ENCODE measurements around the gene TPGS2. TPM values are rescaled to one million over a fixed set of nuclear protein-coding genes. Genes with fewer than 3 reads are reported as not detected.
"Not testable (repeated sequence)": the region's sequence is repeated elsewhere in the genome, so short reads cannot be mapped to it uniquely, and the experiment has no call there.

The TPGS2 gene
- total and polyA plus RNA-seq, 2 donors from 2014 or later, result 63.0 to 75.0 TPM

DNA sequence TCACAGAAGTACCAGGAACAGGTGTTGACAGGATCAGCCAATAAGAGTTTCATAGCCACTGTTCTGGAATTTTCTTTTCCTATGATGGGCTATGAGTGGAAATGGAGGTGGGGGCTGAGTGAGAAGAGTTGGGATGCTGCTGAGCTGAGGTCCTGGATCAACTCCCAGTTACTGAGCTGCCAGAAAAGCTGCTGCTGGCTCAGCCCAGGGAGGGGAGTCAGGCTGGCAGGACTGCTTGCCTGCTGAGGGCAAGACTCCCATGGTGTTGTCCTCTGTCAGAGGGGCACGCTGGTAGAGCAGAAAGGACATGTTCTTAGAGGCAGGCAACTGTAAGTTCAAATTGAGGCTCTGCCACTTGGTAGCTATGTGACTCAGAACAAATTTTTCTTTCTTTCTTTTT is 11.8 kb downstream of the TPGS2 start:
- H3K4me1 ChIP-seq (ENCODE audit: control insufficient read depth in 2 of 3, insufficient read depth in 2 of 3, low read depth in 1 of 3, low read length in 3 of 3), result no peaks in the 10 kb centered on the region
- H3K9me3 ChIP-seq (ENCODE audit: control insufficient read depth in 2 of 3, insufficient read depth in 1 of 3, low read length in 3 of 3), result no peaks in the 10 kb centered on the region
- FAIRE-seq, result no peak
- TF ChIP-seq, protein P1, sequence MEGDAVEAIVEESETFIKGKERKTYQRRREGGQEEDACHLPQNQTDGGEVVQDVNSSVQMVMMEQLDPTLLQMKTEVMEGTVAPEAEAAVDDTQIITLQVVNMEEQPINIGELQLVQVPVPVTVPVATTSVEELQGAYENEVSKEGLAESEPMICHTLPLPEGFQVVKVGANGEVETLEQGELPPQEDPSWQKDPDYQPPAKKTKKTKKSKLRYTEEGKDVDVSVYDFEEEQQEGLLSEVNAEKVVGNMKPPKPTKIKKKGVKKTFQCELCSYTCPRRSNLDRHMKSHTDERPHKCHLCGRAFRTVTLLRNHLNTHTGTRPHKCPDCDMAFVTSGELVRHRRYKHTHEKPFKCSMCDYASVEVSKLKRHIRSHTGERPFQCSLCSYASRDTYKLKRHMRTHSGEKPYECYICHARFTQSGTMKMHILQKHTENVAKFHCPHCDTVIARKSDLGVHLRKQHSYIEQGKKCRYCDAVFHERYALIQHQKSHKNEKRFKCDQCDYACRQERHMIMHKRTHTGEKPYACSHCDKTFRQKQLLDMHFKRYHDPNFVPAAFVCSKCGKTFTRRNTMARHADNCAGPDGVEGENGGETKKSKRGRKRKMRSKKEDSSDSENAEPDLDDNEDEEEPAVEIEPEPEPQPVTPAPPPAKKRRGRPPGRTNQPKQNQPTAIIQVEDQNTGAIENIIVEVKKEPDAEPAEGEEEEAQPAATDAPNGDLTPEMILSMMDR (IDR thresholded peaks at IDR 0.05; ENCODE audit: borderline replicate concordance, extremely low read depth, insufficient read depth), result no peak
- H3K4me3 ChIP-seq (ENCODE audit: low read length in 3 of 3), result no peak overlapping the region
- H3K27me3 ChIP-seq (ENCODE audit: control insufficient read depth, insufficient read depth, low read length), result no peaks in the 10 kb centered on the region
- H3K9ac ChIP-seq (ENCODE audit: low read length in 3 of 3), result no peak overlapping the region
- DNase-seq, result no peak
- no peak overlapping the region for H3K27ac ChIP-seq (ENCODE audit: low read depth in 2 of 2, low read length in 2 of 2)
- intact Hi-C loops (cut with DNase I), result no loop called here
- peaks cover 0 to 13% (median 2%) of the 10 kb centered on the region in 3 donors for H3K36me3 ChIP-seq (ENCODE audit: control insufficient read depth in 2 of 3, insufficient read depth in 3 of 3, low read length in 3 of 3)

DNA sequence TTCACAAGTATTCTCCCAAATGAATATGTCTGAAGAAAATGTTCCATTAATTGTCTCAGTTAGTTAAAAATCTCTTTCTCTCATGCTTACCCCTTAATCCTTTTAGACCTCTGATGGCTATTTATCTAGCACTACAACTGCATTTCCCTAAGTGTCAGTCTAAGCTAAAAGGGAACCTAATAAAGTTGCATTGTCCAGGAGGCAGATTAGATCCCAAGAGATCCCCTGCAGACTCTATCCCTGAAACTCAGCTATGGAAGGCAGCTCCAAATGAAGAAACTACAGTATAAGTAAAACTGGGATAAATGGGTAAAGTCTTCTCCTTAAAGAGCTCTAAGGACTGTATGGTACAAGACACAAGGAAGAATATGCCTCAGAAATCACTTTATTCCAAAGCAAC is 12.7 kb downstream of the TPGS2 start:
- H3K9me3 ChIP-seq (ENCODE audit: control insufficient read depth in 2 of 3, insufficient read depth in 1 of 3, low read length in 3 of 3); H3K4me3 ChIP-seq (ENCODE audit: low read length in 3 of 3); DNase-seq; H3K4me1 ChIP-seq (ENCODE audit: control insufficient read depth in 2 of 3, insufficient read depth in 2 of 3, low read depth in 1 of 3, low read length in 3 of 3); H3K27ac ChIP-seq (ENCODE audit: low read depth in 2 of 2, low read length in 2 of 2); H3K9ac ChIP-seq (ENCODE audit: low read length in 3 of 3); FAIRE-seq; intact Hi-C loops (cut with DNase I); H3K27me3 ChIP-seq (ENCODE audit: control insufficient read depth, insufficient read depth, low read length): not testable (repeated sequence)
- H3K36me3 ChIP-seq (ENCODE audit: control insufficient read depth in 2 of 3, insufficient read depth in 3 of 3, low read length in 3 of 3), result peaks cover 0 to 13% (median 2%) of the 10 kb centered on the region in 3 donors

DNA sequence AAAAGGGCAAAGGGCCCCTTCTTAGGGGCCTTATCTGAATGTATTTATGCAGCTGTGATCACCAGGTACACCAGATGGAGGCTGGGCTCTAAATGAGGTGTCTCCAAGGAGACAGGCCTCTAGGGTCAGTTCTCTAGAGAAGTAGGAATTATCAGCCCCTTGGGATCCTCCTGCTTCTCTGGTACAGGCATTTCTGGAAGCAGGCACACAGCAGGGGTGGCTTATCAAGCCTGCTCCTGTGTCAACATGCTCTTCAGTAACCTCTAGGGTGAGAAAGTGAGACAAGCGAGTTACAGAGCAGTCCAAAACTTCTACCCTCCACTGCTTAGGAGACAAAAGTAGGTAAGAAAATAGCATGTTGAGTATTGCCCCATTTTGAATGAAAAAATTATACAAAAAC is 13.8 kb downstream of the TPGS2 start:
- no peaks in the 10 kb centered on the region for H3K27me3 ChIP-seq (ENCODE audit: control insufficient read depth, insufficient read depth, low read length)
- TF ChIP-seq, protein P1 (IDR thresholded peaks at IDR 0.05; ENCODE audit: borderline replicate concordance, extremely low read depth, insufficient read depth), result no peak
- H3K4me3 ChIP-seq (ENCODE audit: low read length in 3 of 3), result no peak overlapping the region
- no peak overlapping the region for H3K9ac ChIP-seq (ENCODE audit: low read length in 3 of 3)
- DNase-seq, result no peak
- H3K36me3 ChIP-seq (ENCODE audit: control insufficient read depth in 2 of 3, insufficient read depth in 3 of 3, low read length in 3 of 3), result peaks cover 0 to 13% (median 2%) of the 10 kb centered on the region in 3 donors
- H3K4me1 ChIP-seq (ENCODE audit: control insufficient read depth in 2 of 3, insufficient read depth in 2 of 3, low read depth in 1 of 3, low read length in 3 of 3), result no peaks in the 10 kb centered on the region
- no peak overlapping the region for H3K27ac ChIP-seq (ENCODE audit: low read depth in 2 of 2, low read length in 2 of 2)
- H3K9me3 ChIP-seq (ENCODE audit: control insufficient read depth in 2 of 3, insufficient read depth in 1 of 3, low read length in 3 of 3), result no peaks in the 10 kb centered on the region
- intact Hi-C loops (cut with DNase I), result no loop called here
- no peak for FAIRE-seq

DNA sequence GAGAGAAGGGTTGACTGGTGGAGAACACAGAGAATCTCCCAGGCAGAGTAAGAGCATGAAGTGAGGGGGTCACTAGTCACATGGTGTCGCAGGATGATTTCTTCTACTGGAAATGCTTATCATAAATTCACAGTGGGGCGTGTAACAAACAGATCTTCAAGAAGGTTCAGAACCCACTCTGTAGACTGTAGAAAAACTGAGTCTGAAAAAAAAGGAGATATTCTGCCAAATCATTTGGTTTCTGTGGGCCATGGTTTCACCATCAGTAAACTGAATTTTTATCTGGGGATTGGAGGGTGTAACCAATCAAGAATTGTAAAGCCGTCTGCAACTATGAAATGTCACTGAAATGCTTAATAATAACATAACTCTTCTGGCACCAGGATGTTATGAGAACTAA is 15.0 kb downstream of the TPGS2 start:
- Histone ChIP-seq H3K36me3 (ENCODE audit: control insufficient read depth in 2 of 3, insufficient read depth in 3 of 3, low read length in 3 of 3) (peaks cover 0 to 13% (median 2%) of the 10 kb centered on the region in 3 donors), H3K4me3 (ENCODE audit: low read length in 3 of 3) (no peak overlapping the region), H3K4me1 (ENCODE audit: control insufficient read depth in 2 of 3, insufficient read depth in 2 of 3, low read depth in 1 of 3, low read length in 3 of 3) (no peaks in the 10 kb centered on the region), H3K27me3 (ENCODE audit: control insufficient read depth, insufficient read depth, low read length) (no peaks in the 10 kb centered on the region), H3K9ac (ENCODE audit: low read length in 3 of 3) (no peak overlapping the region), H3K9me3 (ENCODE audit: control insufficient read depth in 2 of 3, insufficient read depth in 1 of 3, low read length in 3 of 3) (no peaks in the 10 kb centered on the region), H3K27ac (ENCODE audit: low read depth in 2 of 2, low read length in 2 of 2) (no peak overlapping the region)
- TF ChIP-seq, protein P1 (IDR thresholded peaks at IDR 0.05; ENCODE audit: borderline replicate concordance, extremely low read depth, insufficient read depth), result no peak
- FAIRE-seq (no peak), DNase-seq (no peak)
- intact Hi-C loops (cut with DNase I), result no loop called here
